HepG2 (cell line): ENCODE data around the gene HOXA6. TPM values are rescaled to one million over a fixed set of nuclear protein-coding genes. Genes with fewer than 3 reads are reported as not detected.

Experiments used
- ATAC-seq: fragments of 200-7000 bp; cut with Tn5 transposase; 3 replicates; pipeline ENCODE4 v1.9.1; 2020; ENCODE audit warnings: mild to moderate bottlenecking, moderate library complexity
- BruUV-seq: library from RNA; stranded (reverse); fragments of 400-500 nt; replicated peaks from 2 replicates; lab custom pipeline; 2021; lab: Mats Ljungman, UMichigan
- CTCF ChIA-PET: fragments of 300-600 bp; formaldehyde crosslinking; extraction: SDS; loops from one replicate; lab custom pipeline; 2021; ENCODE audit warnings: low total read pairs, inconsistent platforms, low intra/inter-chr PET ratio; lab: Yijun Ruan, JAX
- POLR2A ChIA-PET: fragments of 350-600 bp; sonication (Branson Sonifier 250); formaldehyde crosslinking; loops from one replicate; lab custom pipeline; 2020; ENCODE audit warnings: antibody characterized with exemption, inconsistent platforms; lab: Yijun Ruan, JAX
- DNase-seq: peaks from one replicate; pipeline ENCODE4 v3.0.0-alpha.2; 2015; ENCODE audit warnings: low spot score
- FAIRE-seq: peaks from 3 replicates; lab custom pipeline; 2011; peaks lifted over from hg19 to GRCh38; lab: Jason Lieb, UNC
- H2AFZ ChIP-seq: one replicate; pipeline ENCODE4 v1.6.1; 2011; ENCODE audit warnings: low read length, inconsistent platforms
- H3K27ac ChIP-seq: fragments of 300-600 bp; 3 replicates; pipeline ENCODE4 v1.8.0; 2011; ENCODE audit warnings: mixed run types, mild to moderate bottlenecking, mixed read lengths, low read length, inconsistent platforms; ENCODE audit not compliant: insufficient read depth; ENCODE audit errors: extremely low read length
- H3K27me3 ChIP-seq, 2 experiments: fragments of 200-600 bp in 1 of 2; 2 replicates in 1 of 2; 3 replicates in 1 of 2; pipeline versions ENCODE4 v1.6.0 to v1.8.0; 2011; ENCODE audit warnings: low read length in 2 of 2, mild to moderate bottlenecking in 2 of 2, moderate library complexity in 2 of 2, inconsistent platforms in 1 of 2; ENCODE audit not compliant: insufficient read depth in 2 of 2, control insufficient read depth in 1 of 2
- H3K36me3 ChIP-seq, 2 experiments: fragments of 200-600 bp in 1 of 2; replicated peaks in 1 of 2; 2 replicates in 1 of 2; 3 replicates in 1 of 2; pipeline versions ENCODE4 v1.5.1 to v1.8.0; 2011; ENCODE audit warnings: low read length in 2 of 2, inconsistent platforms in 1 of 2; ENCODE audit not compliant: insufficient read depth in 2 of 2, control insufficient read depth in 1 of 2
- H3K4me1 ChIP-seq: 2 replicates; pipeline ENCODE4 v1.5.1; 2012; ENCODE audit warnings: low read length, inconsistent platforms; ENCODE audit not compliant: insufficient read depth
- H3K4me2 ChIP-seq: 2 replicates; pipeline ENCODE4 v1.6.0; 2011; ENCODE audit warnings: low read depth, low read length, inconsistent platforms
- H3K4me3 ChIP-seq, 3 experiments: fragments of 200-600 bp in 1 of 3; sonication (generic), shearing (Covaris generic) in 1 of 3; replicated peaks in 1 of 3; 2 replicates each; pipeline ENCODE4 v1.5.1; 2011 to 2016; ENCODE audit warnings: low read length in 3 of 3, inconsistent platforms in 2 of 3, low read depth in 2 of 3, mild to moderate bottlenecking in 2 of 3, control low read depth in 1 of 3, mixed read lengths in 1 of 3; ENCODE audit not compliant: insufficient read depth in 1 of 3
- H3K79me2 ChIP-seq: one replicate; pipeline ENCODE4 v1.6.1; 2011; ENCODE audit warnings: low read length, inconsistent platforms; ENCODE audit not compliant: insufficient read depth
- H3K9ac ChIP-seq: 2 replicates; pipeline ENCODE4 v1.6.0; 2011; ENCODE audit warnings: mild to moderate bottlenecking, low read depth, low read length, inconsistent platforms; ENCODE audit not compliant: insufficient read depth
- H3K9me3 ChIP-seq: 2 replicates; pipeline ENCODE4 v1.5.1; 2012; ENCODE audit warnings: mild to moderate bottlenecking, low read length
- H4K20me1 ChIP-seq: 2 replicates; pipeline ENCODE4 v1.6.0; 2011; ENCODE audit warnings: inconsistent platforms, mild to moderate bottlenecking, low read length, moderate library complexity; ENCODE audit not compliant: insufficient read depth
- FOXC1 ChIP-seq: sonication (generic); formaldehyde crosslinking; IDR thresholded peaks from 2 replicates; pipeline ENCODE4 v1.8.0; 2022; ENCODE audit warnings: mild to moderate bottlenecking, missing genetic modification reagents, borderline replicate concordance
- IRF2 ChIP-seq: IDR thresholded peaks from 2 replicates; pipeline ENCODE4 v1.6.1; 2018; ENCODE audit warnings: missing genetic modification reagents, missing compliant biosample characterization
- SRSF1 ChIP-seq: fragments of 200-400 bp; formaldehyde crosslinking; optimal IDR thresholded peaks from 2 replicates; pipeline ENCODE3; 2017; ENCODE audit warnings: mild to moderate bottlenecking, low read depth, low read length, moderate library complexity
- TEF ChIP-seq: sonication (generic); formaldehyde crosslinking; IDR thresholded peaks from 2 replicates; pipeline ENCODE4 v1.5.0; 2020; ENCODE audit warnings: missing genetic modification reagents
- ZNF205 ChIP-seq: IDR thresholded peaks from 2 replicates; pipeline ENCODE4 v1.6.1; 2018; ENCODE audit warnings: missing biosample characterization, missing genetic modification reagents
- ZNF275 ChIP-seq: sonication (generic); formaldehyde crosslinking; IDR thresholded peaks from 2 replicates; pipeline ENCODE4 v1.8.0; 2022; ENCODE audit warnings: missing genetic modification reagents, mild to moderate bottlenecking, inconsistent platforms, borderline replicate concordance
- ZNF607 ChIP-seq: sonication (generic); formaldehyde crosslinking; IDR thresholded peaks from 2 replicates; pipeline ENCODE4 v1.5.1; 2020; ENCODE audit warnings: missing genetic modification reagents, mild to moderate bottlenecking, borderline replicate concordance
- ZNF768 ChIP-seq: sonication (generic); formaldehyde crosslinking; IDR thresholded peaks from 2 replicates; pipeline ENCODE4 v1.4.0; 2020; ENCODE audit warnings: missing genetic modification reagents
- ZNF816 ChIP-seq: sonication (generic); formaldehyde crosslinking; IDR thresholded peaks from 2 replicates; pipeline ENCODE4 v1.8.0; 2022; ENCODE audit warnings: missing genetic modification reagents, mild to moderate bottlenecking, borderline replicate concordance
- WGBS: methylation state at CpG from one replicate; pipeline ENCODE4 v1.1.6; 2017; ENCODE audit warnings: low lambda C conversion rate; 5-methylcytosine and 5-hydroxymethylcytosine counted together
- in situ Hi-C: cut with HindIII; loops from 2 replicates; pipeline ENCODE4 v1.10.0; 2017; ENCODE audit warnings: low pct_unique_long_range_greater_than_20kb; ENCODE audit not compliant: extremely low pct_ligation_motif_present
- intact Hi-C: fragments of 100-400 bp; cut with micrococcal nuclease; formaldehyde crosslinking; loops from one replicate; pipeline ENCODE4 v1.10.0; 2022; ENCODE audit not compliant: unreplicated experiment
- polyA plus RNA-seq, 8 experiments: library from polyadenylated mRNA; depleted of rRNA in 3 of 8; stranded (reverse) in 7 of 8; unstranded in 1 of 8; fragments of >200 nt; fragmentation: Illumina TruSeq in 4 of 8; extraction: Trizol in 4 of 8; gene quantifications; 2 replicates each; pipeline versions ENCODE4 v1.2.1 to v1.2.3, GENCODE V29; 2011 to 2016; ENCODE audit warnings: low read depth in 4 of 8, missing spikeins in 1 of 8, mixed read lengths in 1 of 8; ENCODE audit not compliant: insufficient read depth in 1 of 8
- total RNA-seq, 5 experiments: library from RNA; depleted of rRNA; stranded (reverse); fragments of >200 nt; fragmentation: Illumina TruSeq; extraction: Trizol; gene quantifications; 2 replicates each; pipeline ENCODE4 v1.2.3, GENCODE V29; 2016; ENCODE audit warnings: low read depth in 1 of 5

The HOXA6 gene
- total and polyA plus RNA-seq, 2 of the 13 experiments (the other 11 are each of a cell fraction or from before 2014, with no cell fraction given), result 1.3 to 1.5 TPM

DNA sequence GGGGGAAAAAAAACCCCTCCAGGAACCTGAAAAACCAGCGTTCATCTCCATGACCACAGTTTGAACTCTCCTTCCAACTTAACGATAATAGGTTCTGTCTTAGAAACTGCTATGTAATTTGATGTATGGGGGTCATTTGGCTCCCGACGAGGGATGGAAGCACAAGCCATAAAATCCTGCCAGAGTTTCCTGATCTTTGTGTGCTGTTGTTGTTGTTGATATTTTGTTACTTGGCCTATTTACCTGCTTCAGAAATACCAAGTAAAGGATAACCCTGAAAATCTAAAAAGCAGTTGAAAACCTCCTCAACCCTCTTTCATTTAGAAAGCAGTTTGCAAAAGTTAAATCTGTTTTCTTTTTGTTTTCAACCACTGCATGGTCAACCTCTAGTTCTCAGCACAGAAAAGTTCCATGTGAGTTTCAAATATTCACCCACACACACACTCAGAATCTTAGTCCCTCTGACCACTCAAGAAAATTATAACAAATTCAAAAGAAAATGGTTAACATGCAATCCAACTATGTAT, 35.8 kb downstream of the HOXA6 start:
- no peaks in the 10 kb centered on the region for H3K27me3 ChIP-seq
- TSS peak; percentile 16 for BruUV-seq
- H3K27ac ChIP-seq, result no peak overlapping the region
- ATAC-seq, result no peak
- CTCF ChIA-PET, result no interaction called here
- intact Hi-C loops, result no loop called here
- H2AFZ ChIP-seq, result no peak overlapping the region
- peaks cover 12% of the 10 kb centered on the region; the same call in 1 of the 2 replicates for H3K4me1 ChIP-seq
- peaks cover 2 to 12% of the 10 kb centered on the region in 2 experiments; a peak in 2 of 5 replicates for H3K36me3 ChIP-seq
- TF ChIP-seq IRF2 (CRISPR knock-in tag), result no peak
- TF ChIP-seq ZNF275 (CRISPR knock-in tag), result no peak
- no peak for TF ChIP-seq ZNF768 (CRISPR knock-in tag)
- TF ChIP-seq ZNF607 (CRISPR knock-in tag), result no peak
- TF ChIP-seq ZNF205, result no peak
- TF ChIP-seq SRSF1, result no peak
- TF ChIP-seq FOXC1, result no peak
- TF ChIP-seq ZNF816, result no peak
- TF ChIP-seq TEF, result no peak
- POLR2A ChIA-PET, result interaction anchor here (3.8 kb wide), 1 partner anchor 9 kb away, joined by 55 read pairs; no protein-coding TSS in a partner anchor
- H3K9me3 ChIP-seq, result no peaks in the 10 kb centered on the region
- in situ Hi-C loops, result no loop called here
- no peak overlapping the region for H3K4me2 ChIP-seq
- H3K9ac ChIP-seq, result no peak overlapping the region
- peaks cover 5% of the 10 kb centered on the region; the same call in 1 of the 2 replicates for H4K20me1 ChIP-seq
- no peak for DNase-seq
- WGBS, result 95% methylated on average over 4 of the region's 4 CpGs
- H3K4me3 ChIP-seq, result no peak overlapping the region
- FAIRE-seq, result no peak
- H3K79me2 ChIP-seq, result peaks cover 12% of the 10 kb centered on the region
